A673 (cell line): Measurements from ENCODE around the gene TGIF1. TPM values are rescaled to one million over a fixed set of nuclear protein-coding genes. Genes with fewer than 3 reads are reported as not detected.

ENCODE experiments used
- BruUV-seq: library from RNA; stranded (reverse); fragments of 400-500 nt; replicated peaks from 2 replicates; lab custom pipeline; 2021; lab: Mats Ljungman, UMichigan
- CTCF ChIA-PET: fragments of 300-600 bp; sonication (Branson Sonifier 250); formaldehyde crosslinking; loops from one replicate; lab custom pipeline; 2022; ENCODE audit warnings: antibody characterized with exemption; lab: Charles Lee
- POLR2A ChIA-PET: fragments of 300-600 bp; sonication (Branson Sonifier 250); formaldehyde crosslinking; loops from one replicate; lab custom pipeline; 2022; ENCODE audit warnings: antibody characterized with exemption; ENCODE audit not compliant: low non-redundant PET; lab: Charles Lee
- DNase-seq: peaks from one replicate; pipeline ENCODE4 v3.0.0-alpha.2; 2015; ENCODE audit warnings: low spot score
- H3K27ac ChIP-seq: fragments of 200-600 bp; sonication (generic); 2 replicates; pipeline ENCODE4 v1.5.1; 2016; ENCODE audit warnings: mixed run types, low read depth, mild to moderate bottlenecking, mixed read lengths, antibody characterized with exemption, low read length; ENCODE audit not compliant: poor library complexity, severe bottlenecking
- H3K27me3 ChIP-seq: fragments of 200-600 bp; sonication (generic); replicated peaks from 2 replicates; pipeline ENCODE4 v1.6.1; 2017; ENCODE audit warnings: mixed run types, low read depth, mild to moderate bottlenecking, mixed read lengths, antibody characterized with exemption, low read length; ENCODE audit not compliant: insufficient read depth, poor library complexity
- H3K36me3 ChIP-seq: fragments of 200-600 bp; sonication (generic); 2 replicates; pipeline ENCODE4 v1.6.1; 2016; ENCODE audit warnings: mixed run types, mild to moderate bottlenecking, mixed read lengths, antibody characterized with exemption, low read length; ENCODE audit not compliant: insufficient read depth, poor library complexity, severe bottlenecking
- H3K4me1 ChIP-seq: fragments of 200-600 bp; sonication (generic); 2 replicates; pipeline ENCODE4 v1.6.1; 2017; ENCODE audit warnings: mixed run types, mild to moderate bottlenecking, mixed read lengths, antibody characterized with exemption, low read length; ENCODE audit not compliant: insufficient read depth, poor library complexity, severe bottlenecking
- H3K4me3 ChIP-seq: fragments of 200-600 bp; sonication (generic); 2 replicates; pipeline ENCODE4 v1.5.1; 2016; ENCODE audit warnings: low read depth, mixed run types, mild to moderate bottlenecking, mixed read lengths, low read length; ENCODE audit not compliant: poor library complexity, severe bottlenecking
- H3K9me3 ChIP-seq: fragments of 200-600 bp; sonication (generic); 2 replicates; pipeline ENCODE4 v1.6.1; 2016; ENCODE audit warnings: mixed run types, low read depth, mild to moderate bottlenecking, mixed read lengths, antibody characterized with exemption, low read length; ENCODE audit not compliant: poor library complexity, severe bottlenecking
- CTCF ChIP-seq: fragments of 300-800, 200-600 bp; sonication (generic); conservative IDR thresholded peaks from 2 replicates; pipeline ENCODE4 v1.5.1; 2017; ENCODE audit warnings: low read depth, mild to moderate bottlenecking, antibody characterized with exemption, low read length, moderate library complexity, mixed read lengths
- EZH2 ChIP-seq: fragments of 200-600 bp; sonication (generic); IDR thresholded peaks from 2 replicates; pipeline ENCODE4 v1.6.1; 2017; ENCODE audit warnings: borderline replicate concordance, low read depth, mild to moderate bottlenecking, mixed read lengths, antibody characterized with exemption, low read length; ENCODE audit not compliant: poor library complexity, severe bottlenecking
- intact Hi-C: fragments of 100-400 bp; cut with micrococcal nuclease; formaldehyde crosslinking; loops from one replicate; pipeline ENCODE4 v1.10.0; 2022; ENCODE audit not compliant: unreplicated experiment
- total RNA-seq: library from RNA; stranded (reverse); gene quantifications from 2 replicates; pipeline ENCODE4 v1.2.3, GENCODE V29; 2021

The TGIF1 gene
- total RNA-seq, 1 experiment from 2014 or later = 98.3 TPM

- CTCF ChIA-PET = interaction anchor here (0.6 kb wide), 1 partner anchor 937 kb away, joined by 3 read pairs; no protein-coding TSS in a partner anchor
- Histone ChIP-seq H3K27me3 (no peaks in the 10 kb centered on the region), H3K27ac (no peak overlapping the region), H3K4me3 (no peak overlapping the region), H3K36me3 (no peaks in the 10 kb centered on the region), H3K4me1 (no peaks in the 10 kb centered on the region), H3K9me3 (no peaks in the 10 kb centered on the region)
- POLR2A ChIA-PET = no interaction called here
- TF ChIP-seq CTCF (no peak), EZH2 (no peak)
- no TSS peak for BruUV-seq
- DNase-seq = no peak
- intact Hi-C loops = no loop called here
These were observed 28.4 kb downstream of the TGIF1 start for GRCh38 chr18:3478262-3478978.

- ChIA-PET CTCF (no interaction called here), POLR2A (no interaction called here)
- Histone ChIP-seq H3K4me1 (no peaks in the 10 kb centered on the region), H3K27ac (no peak overlapping the region), H3K9me3 (no peaks in the 10 kb centered on the region), H3K4me3 (no peak overlapping the region), H3K36me3 (no peaks in the 10 kb centered on the region), H3K27me3 (no peaks in the 10 kb centered on the region)
- no TSS peak for BruUV-seq
- intact Hi-C loops = no loop called here
- no peak for TF ChIP-seq CTCF
- TF ChIP-seq EZH2 = no peak
- DNase-seq = no peak
These were observed 30.1 kb downstream of the TGIF1 start for GRCh38 chr18:3479978-3480509.

- no TSS peak for BruUV-seq
- TF ChIP-seq EZH2 = no peak
- TF ChIP-seq CTCF = no peak
- CTCF ChIA-PET = interaction anchor here (0.7 kb wide), 1 partner anchor 184 kb away, joined by 3 read pairs; no protein-coding TSS in a partner anchor
These were observed 31.0 kb downstream of the TGIF1 start for GRCh38 chr18:3480827-3481573.

More at GRCh38 chr18:3480827-3481573, 31.0 kb downstream of the TGIF1 start:
- no peak overlapping the region for H3K27ac ChIP-seq
- H3K9me3 ChIP-seq = no peaks in the 10 kb centered on the region
- no peaks in the 10 kb centered on the region for H3K36me3 ChIP-seq
- DNase-seq = no peak
- no peaks in the 10 kb centered on the region for H3K4me1 ChIP-seq
- POLR2A ChIA-PET = interaction anchor here (0.5 kb wide), 1 partner anchor 33 kb away, joined by 9 read pairs; no protein-coding TSS in a partner anchor
- H3K4me3 ChIP-seq = no peak overlapping the region
- no peaks in the 10 kb centered on the region for H3K27me3 ChIP-seq
- intact Hi-C loops = no loop called here
